Omental fat pad (tissue), 4 donors: ENCODE measurements around the gene FUBP1. TPM values are rescaled to one million over a fixed set of nuclear protein-coding genes. Genes with fewer than 3 reads are reported as not detected.
"Not testable (repeated sequence)": the region's sequence is repeated elsewhere in the genome, so short reads cannot be mapped to it uniquely, and the experiment has no call there.

ENCODE experiments used
- ATAC-seq: fragments of 150-250 bp; one replicate; pipeline ENCODE4 v1.9.1; 2016; ENCODE audit warnings: mild to moderate bottlenecking, moderate library complexity; ENCODE audit not compliant: low FRiP score
- DNase-seq: peaks from one replicate; pipeline ENCODE4 v3.0.0-alpha.2; 2019; ENCODE audit warnings: low spot score
- total RNA-seq, 4 donors: library from RNA; depleted of rRNA; stranded (reverse); fragments of >200 nt; gene quantifications; one replicate each; pipeline ENCODE4 v1.1.0, GENCODE V29; 2016
- TF ChIP-seq, protein P1 (sequence below), 3 donors: fragments of 450-650 bp; IDR thresholded peaks; one replicate each; pipeline ENCODE4 v1.5.1; 2016 to 2017; ENCODE audit warnings: antibody characterized with exemption in 3 of 3, mild to moderate bottlenecking in 3 of 3, moderate library complexity in 2 of 3

The FUBP1 gene
- total RNA-seq, 4 donors from 2014 or later: 70.2 to 152 (median 94.4) TPM

DNA sequence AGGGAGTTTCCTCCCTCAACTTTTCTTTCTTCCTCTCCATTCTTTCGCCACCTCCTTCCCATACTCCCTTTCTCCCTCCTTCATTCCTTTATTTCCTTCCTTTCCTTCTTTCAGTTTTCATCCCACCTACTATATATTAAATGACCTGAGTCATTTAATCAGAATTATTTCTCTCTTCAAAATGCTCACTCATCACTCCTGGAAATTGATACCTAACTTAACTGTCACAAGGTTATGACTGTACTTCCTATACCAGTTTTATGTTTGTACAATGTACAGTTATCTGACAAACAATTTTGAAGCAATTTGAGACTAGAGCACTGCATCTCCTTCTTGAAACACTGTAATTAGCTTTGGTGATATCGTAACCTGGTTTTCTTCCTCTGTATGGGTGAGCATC lies 49.1 kb downstream of the FUBP1 start:
- ATAC-seq (no peak), DNase-seq (no peak)
- TF ChIP-seq, protein P1, sequence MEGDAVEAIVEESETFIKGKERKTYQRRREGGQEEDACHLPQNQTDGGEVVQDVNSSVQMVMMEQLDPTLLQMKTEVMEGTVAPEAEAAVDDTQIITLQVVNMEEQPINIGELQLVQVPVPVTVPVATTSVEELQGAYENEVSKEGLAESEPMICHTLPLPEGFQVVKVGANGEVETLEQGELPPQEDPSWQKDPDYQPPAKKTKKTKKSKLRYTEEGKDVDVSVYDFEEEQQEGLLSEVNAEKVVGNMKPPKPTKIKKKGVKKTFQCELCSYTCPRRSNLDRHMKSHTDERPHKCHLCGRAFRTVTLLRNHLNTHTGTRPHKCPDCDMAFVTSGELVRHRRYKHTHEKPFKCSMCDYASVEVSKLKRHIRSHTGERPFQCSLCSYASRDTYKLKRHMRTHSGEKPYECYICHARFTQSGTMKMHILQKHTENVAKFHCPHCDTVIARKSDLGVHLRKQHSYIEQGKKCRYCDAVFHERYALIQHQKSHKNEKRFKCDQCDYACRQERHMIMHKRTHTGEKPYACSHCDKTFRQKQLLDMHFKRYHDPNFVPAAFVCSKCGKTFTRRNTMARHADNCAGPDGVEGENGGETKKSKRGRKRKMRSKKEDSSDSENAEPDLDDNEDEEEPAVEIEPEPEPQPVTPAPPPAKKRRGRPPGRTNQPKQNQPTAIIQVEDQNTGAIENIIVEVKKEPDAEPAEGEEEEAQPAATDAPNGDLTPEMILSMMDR (IDR thresholded peaks at IDR 0.05): no peak

DNA sequence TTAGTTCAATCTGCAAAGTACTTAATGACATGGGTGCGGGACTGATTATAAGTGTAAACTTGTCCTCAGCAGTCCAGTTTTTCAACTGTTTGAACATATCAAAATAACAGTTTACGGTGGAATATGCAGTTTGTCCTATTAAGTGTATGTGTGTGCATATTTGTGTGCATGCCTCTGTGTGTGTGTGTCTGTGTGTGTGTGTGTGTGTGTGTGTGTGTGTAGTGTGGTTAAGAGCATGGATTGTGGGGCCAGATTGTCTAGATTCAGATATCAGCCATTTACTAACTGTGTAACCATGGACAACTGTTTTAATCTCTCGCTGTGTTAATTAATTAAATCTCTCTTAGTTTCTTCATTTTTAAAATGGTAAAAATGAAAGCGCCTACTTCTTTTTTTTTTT lies 51.5 kb downstream of the FUBP1 start:
- DNase-seq (no peak), ATAC-seq (no peak)
- TF ChIP-seq, protein P1 (IDR thresholded peaks at IDR 0.05): no peak

DNA sequence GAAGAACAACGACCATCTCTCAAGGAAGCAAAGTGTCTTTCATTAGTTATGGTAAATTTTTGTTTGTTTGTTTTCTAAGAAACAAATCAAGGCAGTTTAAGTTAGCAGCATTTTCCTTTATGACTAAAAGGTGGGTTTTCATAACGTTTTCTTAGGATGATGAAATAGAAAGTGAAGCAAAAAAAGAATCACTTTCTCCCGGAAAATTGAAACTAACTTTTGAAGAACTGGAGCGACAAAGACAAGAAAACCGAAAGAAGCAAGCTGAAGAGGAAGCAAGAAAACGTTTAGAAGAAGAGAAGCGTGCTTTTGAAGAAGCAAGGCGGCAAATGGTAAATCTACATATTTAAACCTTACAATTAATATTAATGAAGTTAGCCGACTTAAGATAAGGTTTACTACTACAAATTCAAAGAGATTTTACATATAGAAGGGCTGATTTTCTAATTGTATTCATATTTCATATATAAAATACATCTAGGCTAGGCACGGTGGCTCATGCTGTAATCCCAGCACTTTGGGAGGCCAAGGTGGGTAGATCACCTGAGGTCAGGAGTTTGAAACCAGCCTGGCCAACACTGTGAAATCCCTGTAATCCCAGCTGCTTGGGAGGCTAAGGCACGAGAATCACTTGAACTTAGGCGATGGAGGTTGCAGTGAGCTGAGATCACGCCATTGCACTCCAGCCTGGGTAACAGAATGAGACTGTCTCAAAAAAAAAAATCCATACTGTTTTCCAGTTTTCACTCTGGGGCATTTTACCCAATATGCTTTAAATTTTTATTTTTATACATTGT lies 52.1 kb downstream of the FUBP1 start:
- DNase-seq: no peak
- TF ChIP-seq, protein P1 (IDR thresholded peaks at IDR 0.05): no peak
- ATAC-seq: no peak

DNA sequence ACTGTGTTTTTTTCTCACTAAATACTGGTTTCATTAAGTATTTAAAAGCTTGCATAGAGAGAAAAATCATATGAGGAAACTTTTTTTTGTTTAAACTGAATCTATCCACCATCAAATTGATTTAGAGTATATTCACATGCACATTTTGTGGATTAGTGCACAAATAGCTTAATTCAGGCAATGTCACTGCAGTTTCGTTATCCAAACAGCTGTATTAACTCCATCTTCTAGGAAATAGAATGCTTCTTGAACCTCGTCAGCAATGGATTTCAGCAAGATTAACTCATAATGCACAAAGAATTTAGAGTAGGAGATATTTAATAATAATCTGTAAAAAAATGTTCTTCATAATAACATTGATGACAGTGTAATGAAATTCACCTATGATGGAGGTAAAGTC lies 52.9 kb downstream of the FUBP1 start:
- DNase-seq: no peak
- no peak for ATAC-seq
- TF ChIP-seq, protein P1 (IDR thresholded peaks at IDR 0.05): no peak

DNA sequence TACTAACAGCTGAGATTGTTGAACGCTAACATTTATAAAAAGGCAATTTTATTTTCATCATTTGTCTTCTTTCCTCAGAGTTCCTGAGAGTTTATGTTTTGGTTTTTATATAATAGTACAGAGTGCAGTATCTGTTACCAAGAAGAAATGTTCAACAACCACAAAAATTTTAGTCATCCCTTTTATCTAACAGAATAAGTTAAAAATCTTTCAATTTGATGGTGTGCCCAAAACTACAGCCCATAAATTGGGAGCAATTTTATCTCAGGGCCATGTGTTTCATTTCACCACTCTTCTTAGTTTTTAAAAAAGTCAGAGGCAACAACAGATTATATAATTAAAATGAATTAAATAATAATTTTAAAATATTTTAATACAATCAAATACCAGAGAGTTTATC lies 53.4 kb downstream of the FUBP1 start:
- no peak for DNase-seq
- TF ChIP-seq, protein P1 (IDR thresholded peaks at IDR 0.05): no peak
- ATAC-seq: no peak

DNA sequence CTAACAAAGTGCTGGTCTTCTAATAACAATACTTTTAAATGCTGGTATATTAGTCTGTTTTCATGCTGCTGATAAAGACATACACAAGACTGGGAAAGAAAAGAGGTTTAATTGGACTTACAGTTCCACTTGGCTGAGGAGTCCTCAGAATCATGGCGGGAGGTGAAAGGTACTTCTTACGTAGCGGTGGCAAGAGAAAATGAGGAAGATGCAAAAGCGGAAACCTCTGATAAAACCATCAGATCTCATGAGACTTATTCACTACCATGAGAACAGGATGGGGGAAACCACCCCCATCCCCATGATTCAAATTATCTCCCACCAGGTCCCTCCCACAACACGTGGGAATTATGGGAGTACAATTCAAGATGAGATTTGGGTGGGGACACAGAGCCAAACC lies 60.0 kb downstream of the FUBP1 start:
- ATAC-seq, DNase-seq: not testable (repeated sequence)

DNA sequence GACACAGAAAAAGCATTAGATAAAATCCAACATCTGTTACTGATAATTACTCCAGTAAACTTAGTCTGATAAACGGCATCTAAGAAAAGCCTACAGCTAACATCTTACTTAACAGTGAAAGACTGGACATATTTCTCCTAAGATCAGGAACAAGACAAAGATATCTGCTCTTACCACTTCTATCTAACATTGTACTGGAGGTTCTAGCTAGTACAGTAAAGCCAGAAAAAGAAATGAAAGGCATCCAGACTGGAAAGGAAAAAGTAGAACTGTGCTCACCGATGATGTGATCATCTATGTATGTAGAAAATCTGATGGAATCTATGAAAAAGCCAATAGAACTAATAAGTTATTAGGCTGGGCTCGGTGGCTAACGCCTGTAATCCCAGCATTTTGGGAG lies 68.8 kb downstream of the FUBP1 start:
- ATAC-seq (no peak), DNase-seq (no peak)
- TF ChIP-seq, protein P1 (IDR thresholded peaks at IDR 0.05): no peak
